SU-DHL-6 (cell line): ENCODE measurements around the gene PPP3CA.

Source experiments
- H2AFZ ChIP-seq: fragments of 200-600 bp; sonication (generic); 2 replicates; pipeline ENCODE4 v1.6.1; 2014; ENCODE audit warnings: low read depth, mild to moderate bottlenecking, moderate library complexity, mixed read lengths, antibody characterized with exemption, low read length; ENCODE audit not compliant: severe bottlenecking
- H3F3A ChIP-seq: fragments of 200-600 bp; shearing (Covaris generic); 2 replicates; pipeline ENCODE4 v1.6.0; 2016; ENCODE audit warnings: antibody characterized with exemption, mild to moderate bottlenecking; ENCODE audit not compliant: insufficient read depth
- H3K27ac ChIP-seq: fragments of 200-600 bp; sonication (generic); 2 replicates; pipeline ENCODE4 v1.5.1; 2016; ENCODE audit warnings: low read depth, mild to moderate bottlenecking, low read length, moderate library complexity, mixed read lengths
- H3K27me3 ChIP-seq: fragments of 200-600 bp; sonication (generic), shearing (Covaris generic); 2 replicates; pipeline ENCODE4 v1.6.0; 2014; ENCODE audit warnings: mild to moderate bottlenecking, low read length
- H3K36me3 ChIP-seq: fragments of 200-600 bp; sonication (generic); 2 replicates; pipeline ENCODE4 v1.6.1; 2014; ENCODE audit warnings: mild to moderate bottlenecking, low read length, mixed read lengths
- H3K4me2 ChIP-seq: fragments of 300-600, 200-600 bp; shearing (Covaris generic), sonication (generic); 2 replicates; pipeline ENCODE4 v1.6.0; 2014; ENCODE audit warnings: low read length, low read depth, mild to moderate bottlenecking; ENCODE audit not compliant: poor library complexity, severe bottlenecking
- H3K4me3 ChIP-seq: fragments of 200-600 bp; sonication (generic); 2 replicates; pipeline ENCODE4 v1.5.1; 2014; ENCODE audit warnings: antibody characterized with exemption, low read length, mild to moderate bottlenecking, mixed read lengths; ENCODE audit not compliant: insufficient read depth, poor library complexity, severe bottlenecking
- H3K79me2 ChIP-seq: fragments of 200-600 bp; sonication (generic); 2 replicates; pipeline ENCODE4 v1.6.1; 2014; ENCODE audit warnings: mild to moderate bottlenecking, low read length, moderate library complexity; ENCODE audit not compliant: insufficient read depth
- H3K9ac ChIP-seq: fragments of 200-600 bp; sonication (generic); 2 replicates; pipeline ENCODE4 v1.7.0; 2014; ENCODE audit warnings: mild to moderate bottlenecking, low read length
- H3K9me2 ChIP-seq: fragments of 200-600 bp; sonication (generic); replicated peaks from 2 replicates; pipeline ENCODE4 v1.6.1; 2014; ENCODE audit warnings: low read length; ENCODE audit not compliant: insufficient read depth
- H3K9me3 ChIP-seq: fragments of 200-600 bp; sonication (generic); 2 replicates; pipeline ENCODE4 v1.6.1; 2014; ENCODE audit warnings: low read length, mixed read lengths; ENCODE audit not compliant: insufficient read depth
- H4K20me1 ChIP-seq: fragments of 200-600 bp; sonication (generic); 2 replicates; pipeline ENCODE4 v1.6.1; 2014; ENCODE audit warnings: low read depth, mild to moderate bottlenecking, antibody characterized with exemption, low read length, moderate library complexity, mixed read lengths
- EZH2phosphoT487 ChIP-seq: fragments of 200-600 bp; sonication (generic), shearing (Covaris generic); conservative IDR thresholded peaks from 2 replicates; pipeline ENCODE4 v1.6.1; 2018; ENCODE audit warnings: mild to moderate bottlenecking, antibody characterized with exemption, low read length, moderate library complexity, mixed read lengths
- TF ChIP-seq, protein P1 (sequence below): fragments of 200-600 bp; sonication (generic); IDR thresholded peaks from one replicate; pipeline ENCODE4 v1.5.1; 2017; ENCODE audit warnings: antibody characterized with exemption, mild to moderate bottlenecking, low read length, moderate library complexity; ENCODE audit not compliant: insufficient read depth, poor library complexity, severe bottlenecking

Gene PPP3CA

DNA sequence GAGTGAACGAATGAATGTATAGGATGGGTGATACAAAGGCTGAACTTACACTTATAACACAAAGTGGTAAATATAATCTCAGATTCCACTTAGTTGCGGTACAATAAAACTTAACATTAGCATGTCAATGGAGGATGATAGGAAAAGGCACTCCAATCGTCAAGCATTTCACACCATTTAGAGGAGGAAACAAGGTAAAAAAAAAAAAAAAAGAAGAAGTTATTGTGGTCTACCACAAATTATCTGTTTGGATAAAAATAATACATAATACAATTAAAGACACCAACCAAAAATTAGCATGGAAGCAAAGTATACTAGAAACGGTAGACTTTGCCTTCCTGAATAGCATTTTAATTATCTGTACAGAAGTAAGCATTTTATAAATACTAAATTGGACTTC lies 205.5 kb downstream of the PPP3CA start:
- H3K9me3 ChIP-seq, result no peaks in the 10 kb centered on the region
- H3K79me2 ChIP-seq, result no peaks in the 10 kb centered on the region
- H3K9ac ChIP-seq, result no peak overlapping the region
- no peaks in the 10 kb centered on the region for H4K20me1 ChIP-seq
- H2AFZ ChIP-seq, result no peak overlapping the region
- H3K36me3 ChIP-seq, result no peaks in the 10 kb centered on the region
- H3K4me2 ChIP-seq, result no peak overlapping the region
- H3K27ac ChIP-seq, result no peak overlapping the region
- no peak overlapping the region for H3K4me3 ChIP-seq
- TF ChIP-seq, protein P1, sequence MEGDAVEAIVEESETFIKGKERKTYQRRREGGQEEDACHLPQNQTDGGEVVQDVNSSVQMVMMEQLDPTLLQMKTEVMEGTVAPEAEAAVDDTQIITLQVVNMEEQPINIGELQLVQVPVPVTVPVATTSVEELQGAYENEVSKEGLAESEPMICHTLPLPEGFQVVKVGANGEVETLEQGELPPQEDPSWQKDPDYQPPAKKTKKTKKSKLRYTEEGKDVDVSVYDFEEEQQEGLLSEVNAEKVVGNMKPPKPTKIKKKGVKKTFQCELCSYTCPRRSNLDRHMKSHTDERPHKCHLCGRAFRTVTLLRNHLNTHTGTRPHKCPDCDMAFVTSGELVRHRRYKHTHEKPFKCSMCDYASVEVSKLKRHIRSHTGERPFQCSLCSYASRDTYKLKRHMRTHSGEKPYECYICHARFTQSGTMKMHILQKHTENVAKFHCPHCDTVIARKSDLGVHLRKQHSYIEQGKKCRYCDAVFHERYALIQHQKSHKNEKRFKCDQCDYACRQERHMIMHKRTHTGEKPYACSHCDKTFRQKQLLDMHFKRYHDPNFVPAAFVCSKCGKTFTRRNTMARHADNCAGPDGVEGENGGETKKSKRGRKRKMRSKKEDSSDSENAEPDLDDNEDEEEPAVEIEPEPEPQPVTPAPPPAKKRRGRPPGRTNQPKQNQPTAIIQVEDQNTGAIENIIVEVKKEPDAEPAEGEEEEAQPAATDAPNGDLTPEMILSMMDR, result no peak
- no peak for TF ChIP-seq EZH2phosphoT487
- H3K27me3 ChIP-seq, result no peaks in the 10 kb centered on the region
- H3F3A ChIP-seq, result no peaks in the 10 kb centered on the region
- no peaks in the 10 kb centered on the region for H3K9me2 ChIP-seq

DNA sequence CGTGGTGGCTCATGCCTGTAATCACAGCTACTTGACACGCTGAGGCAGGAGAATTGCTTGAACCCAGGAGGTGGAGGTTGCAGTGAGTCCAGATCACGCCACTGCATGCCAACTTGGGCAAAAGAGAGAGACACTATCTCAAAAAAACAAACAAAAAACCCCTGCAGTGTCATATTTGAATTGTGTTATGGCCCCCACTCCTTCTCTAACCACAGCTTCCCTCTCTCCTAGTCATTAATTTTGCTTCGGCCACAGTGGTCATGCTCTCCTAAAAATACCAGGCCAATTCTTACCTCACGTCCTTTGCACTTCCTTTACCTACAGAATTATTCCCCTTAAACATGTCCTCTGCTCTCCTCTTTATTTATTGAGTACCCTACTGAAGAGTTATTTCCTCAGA lies 206.1 kb downstream of the PPP3CA start:
- H3K9me2 ChIP-seq, result no peaks in the 10 kb centered on the region
- no peaks in the 10 kb centered on the region for H3K27me3 ChIP-seq
- no peaks in the 10 kb centered on the region for H3K9me3 ChIP-seq
- H3F3A ChIP-seq, result no peaks in the 10 kb centered on the region
- no peak for TF ChIP-seq EZH2phosphoT487
- TF ChIP-seq, protein P1, result no peak
- H3K27ac ChIP-seq, result no peak overlapping the region
- no peak overlapping the region for H3K4me3 ChIP-seq
- no peaks in the 10 kb centered on the region for H3K79me2 ChIP-seq
- H3K36me3 ChIP-seq, result no peaks in the 10 kb centered on the region
- H2AFZ ChIP-seq, result no peak overlapping the region
- H3K4me2 ChIP-seq, result no peak overlapping the region
- no peak overlapping the region for H3K9ac ChIP-seq
- H4K20me1 ChIP-seq, result no peaks in the 10 kb centered on the region

DNA sequence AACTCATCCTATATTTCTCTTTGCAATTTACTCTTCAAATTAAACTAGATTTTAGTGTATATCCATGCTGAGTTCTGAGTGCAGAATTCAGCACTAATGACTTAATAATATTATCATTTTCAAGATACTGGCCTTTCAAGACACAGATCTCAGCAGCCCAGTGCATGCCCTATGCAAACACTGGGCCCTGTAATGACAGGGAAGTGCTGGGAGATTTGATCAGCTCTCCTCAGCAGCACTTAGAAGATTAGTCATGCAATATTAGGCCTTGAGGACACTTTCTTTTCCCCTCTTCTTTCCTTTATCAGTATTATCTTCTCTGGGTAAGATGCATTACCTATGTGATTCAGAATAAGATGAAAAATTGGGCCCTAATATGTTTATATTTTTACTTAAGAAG lies 207.1 kb downstream of the PPP3CA start:
- no peak overlapping the region for H2AFZ ChIP-seq
- H4K20me1 ChIP-seq, result no peaks in the 10 kb centered on the region
- H3K9ac ChIP-seq, result no peak overlapping the region
- H3K9me2 ChIP-seq, result no peaks in the 10 kb centered on the region
- no peak overlapping the region for H3K27ac ChIP-seq
- no peak overlapping the region for H3K4me3 ChIP-seq
- no peaks in the 10 kb centered on the region for H3K27me3 ChIP-seq
- no peaks in the 10 kb centered on the region for H3F3A ChIP-seq
- TF ChIP-seq, protein P1, result no peak
- no peak for TF ChIP-seq EZH2phosphoT487
- H3K9me3 ChIP-seq, result no peaks in the 10 kb centered on the region
- no peaks in the 10 kb centered on the region for H3K36me3 ChIP-seq
- H3K79me2 ChIP-seq, result no peaks in the 10 kb centered on the region
- no peak overlapping the region for H3K4me2 ChIP-seq
